ENCODE results near the gene MTOR. TPM values are rescaled to one million over a fixed set of nuclear protein-coding genes. Genes with fewer than 3 reads are reported as not detected.

The MTOR gene
- polyA plus RNA-seq, 1 of the 3 experiments (the other 2 are of a cell fraction), result 20.9 TPM

GRCh38 chr1:11295905-11296304 lies 33.6 kb upstream of the MTOR start:
- no peak for DNase-seq
- H3F3A ChIP-seq (replicated peaks; ENCODE audit: insufficient read depth), result no peaks in the 10 kb centered on the region
- H3K9me3 ChIP-seq, result no peaks in the 10 kb centered on the region
- no peak overlapping the region for H3K27ac ChIP-seq (ENCODE audit: low read depth in 2 of 2, low read length in 1 of 2)
- H3K9ac ChIP-seq, result no peak overlapping the region
- H3K27me3 ChIP-seq (ENCODE audit: insufficient read depth), result no peaks in the 10 kb centered on the region
- H3K4me3 ChIP-seq (ENCODE audit: low read depth in 2 of 2, low read length in 1 of 2), result no peak overlapping the region
- no peaks in the 10 kb centered on the region for H3K9me2 ChIP-seq
- no peak overlapping the region for H3K4me2 ChIP-seq
- H4K20me1 ChIP-seq (ENCODE audit: insufficient read depth), result no peaks in the 10 kb centered on the region
- TF ChIP-seq FOXM1 (IDR thresholded peaks at IDR 0.05; ENCODE audit: low read depth) (no peak), POLR2AphosphoS5 (IDR thresholded peaks at IDR 0.05; ENCODE audit: low read depth, low read length) (no peak), MAX (IDR thresholded peaks at IDR 0.05; ENCODE audit: low read depth) (no peak), GABPA (IDR thresholded peaks at IDR 0.05; ENCODE audit: low read depth) (no peak), ELF1 (IDR thresholded peaks at IDR 0.05) (no peak), NFIC (IDR thresholded peaks at IDR 0.05; ENCODE audit: borderline replicate concordance) (no peak), RFX5 (IDR thresholded peaks at IDR 0.05; ENCODE audit: low read length) (no peak), ZBTB33 (IDR thresholded peaks at IDR 0.05; ENCODE audit: borderline replicate concordance, low read depth) (no peak), TEAD4 (IDR thresholded peaks at IDR 0.05; ENCODE audit: borderline replicate concordance, insufficient read depth) (no peak), MXI1 (IDR thresholded peaks at IDR 0.05; ENCODE audit: low read depth, low read length) (no peak), YY1 (IDR thresholded peaks at IDR 0.05; ENCODE audit: low read depth) (no peak), IRF3 (IDR thresholded peaks at IDR 0.05; ENCODE audit: low read depth, low read length) (no peak), TCF12 (IDR thresholded peaks at IDR 0.05) (no peak), MEF2A (IDR thresholded peaks at IDR 0.05; ENCODE audit: borderline replicate concordance, low read depth) (no peak), GATA2 (CRISPR knock-in tag; IDR thresholded peaks at IDR 0.05) (no peak), FOSL2 (IDR thresholded peaks at IDR 0.05; ENCODE audit: borderline replicate concordance, low read depth) (no peak), FOXJ3 (CRISPR knock-in tag; IDR thresholded peaks at IDR 0.05) (no peak), SIN3A (IDR thresholded peaks at IDR 0.05; ENCODE audit: borderline replicate concordance, low read depth, low read length) (no peak), RXRA (IDR thresholded peaks at IDR 0.05; ENCODE audit: borderline replicate concordance, low read depth) (no peak)
- WGBS (ENCODE audit: low lambda C conversion rate), result 96% methylated on average over 2 of the region's 2 CpGs
- no peak overlapping the region for H2AFZ ChIP-seq (ENCODE audit: low read depth)
- ChIA-PET POLR2A (no interaction called here), CTCF (interaction anchor here (0.8 to 2.1 kb wide), 6 partner anchors 10 to 354 kb away, joined by 3 to 11 read pairs (median 5); no protein-coding TSS in a partner anchor)
- H3K36me3 ChIP-seq (replicated peaks in 1 of 2; ENCODE audit: control insufficient read depth in 1 of 2, insufficient read depth in 2 of 2, low read length in 1 of 2), result no peaks in the 10 kb centered on the region
- peaks cover 0 to 22% of the 10 kb centered on the region in 2 experiments; a peak in 1 of 4 replicates for H3K4me1 ChIP-seq (ENCODE audit: control insufficient read depth in 1 of 2, insufficient read depth in 2 of 2, low read depth in 1 of 2, low read length in 1 of 2)
- H3K79me2 ChIP-seq (ENCODE audit: insufficient read depth), result no peaks in the 10 kb centered on the region
